Kidney tubule cell (primary cell): ENCODE data around the gene RAF1.
"Not testable (repeated sequence)": the region's sequence is repeated elsewhere in the genome, so short reads cannot be mapped to it uniquely, and the experiment has no call there.

Source experiments
- DNase-seq: peaks from one replicate; pipeline ENCODE4 v3.0.0-alpha.2; 2018; ENCODE audit warnings: low spot score

RAF1 gene

GRCh38 chr3:12663936-12664908 is at the start of gene RAF1:
RAF1 (minus strand) TSS chr3:12664117; CDS start chr3:12618721, 45,396 bp downstream.
- DNase-seq, result peak; percentile 99

- no peak for DNase-seq
Observed at GRCh38 chr3:12710062-12710461, 46.1 kb upstream of the RAF1 start.

GRCh38 chr3:12709334-12709733 is 45.4 kb upstream of the RAF1 start:
- DNase-seq, result no peak

- peak; percentile 93 for DNase-seq
Observed at GRCh38 chr3:12708584-12709192, 44.8 kb upstream of the RAF1 start.

GRCh38 chr3:12707449-12707848 is 43.5 kb upstream of the RAF1 start:
- peak; percentile 32 for DNase-seq

GRCh38 chr3:12706504-12707253 is 42.8 kb upstream of the RAF1 start:
- peak; percentile 79 for DNase-seq

GRCh38 chr3:12705981-12706380 is 42.1 kb upstream of the RAF1 start:
- peak; percentile 37 for DNase-seq

GRCh38 chr3:12705374-12705926 is 41.5 kb upstream of the RAF1 start:
- no peak for DNase-seq

- DNase-seq, result no peak
Observed at GRCh38 chr3:12702501-12702900, 38.6 kb upstream of the RAF1 start.

- DNase-seq, result not testable (repeated sequence)
Observed at GRCh38 chr3:12701601-12702000, 37.7 kb upstream of the RAF1 start.

GRCh38 chr3:12700800-12701199 is 36.9 kb upstream of the RAF1 start:
- DNase-seq, result no peak

GRCh38 chr3:12695916-12696315 is 32.0 kb upstream of the RAF1 start:
- DNase-seq, result no peak

GRCh38 chr3:12695112-12695511 is 31.2 kb upstream of the RAF1 start:
- no peak for DNase-seq

GRCh38 chr3:12692444-12692843 is 28.5 kb upstream of the RAF1 start:
- DNase-seq, result no peak

- no peak for DNase-seq
Observed at GRCh38 chr3:12689997-12690711, 26.2 kb upstream of the RAF1 start.

- DNase-seq, result no peak
Observed at GRCh38 chr3:12687948-12688347, 24.0 kb upstream of the RAF1 start.

GRCh38 chr3:12686096-12686495 is 22.2 kb upstream of the RAF1 start:
- no peak for DNase-seq

- DNase-seq, result peak; percentile 51
Observed at GRCh38 chr3:12681943-12682390, 18.1 kb upstream of the RAF1 start.

- no peak for DNase-seq
Observed at GRCh38 chr3:12681089-12681942, 17.4 kb upstream of the RAF1 start.

- DNase-seq, result peak; percentile 71
Observed at GRCh38 chr3:12679468-12679867, 15.6 kb upstream of the RAF1 start.
